SH-SY5Y (cell line): ENCODE results near the gene SPRED2.

Source experiments
- GATA2 ChIP-seq: IDR thresholded peaks from 2 replicates; pipeline ENCODE4 v1.6.1; 2011; ENCODE audit warnings: mild to moderate bottlenecking, low read depth, low read length
- GATA3 ChIP-seq: IDR thresholded peaks from 2 replicates; pipeline ENCODE4 v1.6.1; 2011; ENCODE audit warnings: low read depth, mild to moderate bottlenecking, low read length, moderate library complexity

The SPRED2 gene

DNA sequence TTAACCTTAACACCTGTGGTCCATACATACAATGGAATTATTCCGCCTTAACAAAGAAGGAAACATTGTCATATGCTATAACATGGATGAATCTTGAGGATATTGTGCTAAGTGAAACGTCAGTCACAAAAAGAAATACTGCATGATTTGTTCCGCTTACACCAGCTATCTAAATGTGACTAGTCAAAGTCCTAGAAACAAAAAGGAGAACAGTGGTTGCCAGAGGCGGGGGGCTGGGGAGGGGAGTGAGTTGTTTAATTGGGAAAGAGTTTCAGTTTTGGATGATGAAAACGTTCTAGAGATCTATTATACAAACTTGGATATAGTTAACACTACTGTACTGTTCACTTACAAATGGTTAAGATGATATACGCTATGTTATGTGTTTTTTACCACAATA, 72.0 kb downstream of the SPRED2 start:
- no peak for TF ChIP-seq GATA3
- TF ChIP-seq GATA2: no peak

- no peak for TF ChIP-seq GATA2
- no peak for TF ChIP-seq GATA3
Measured at GRCh38 chr2:65358678-65359400, 73.6 kb downstream of the SPRED2 start.

- TF ChIP-seq GATA3 (no peak), GATA2 (no peak)
Measured at GRCh38 chr2:65357959-65358294, 74.5 kb downstream of the SPRED2 start.

- no peak for TF ChIP-seq GATA3
- TF ChIP-seq GATA2: no peak
Measured at GRCh38 chr2:65357095-65357958, 75.1 kb downstream of the SPRED2 start.

DNA sequence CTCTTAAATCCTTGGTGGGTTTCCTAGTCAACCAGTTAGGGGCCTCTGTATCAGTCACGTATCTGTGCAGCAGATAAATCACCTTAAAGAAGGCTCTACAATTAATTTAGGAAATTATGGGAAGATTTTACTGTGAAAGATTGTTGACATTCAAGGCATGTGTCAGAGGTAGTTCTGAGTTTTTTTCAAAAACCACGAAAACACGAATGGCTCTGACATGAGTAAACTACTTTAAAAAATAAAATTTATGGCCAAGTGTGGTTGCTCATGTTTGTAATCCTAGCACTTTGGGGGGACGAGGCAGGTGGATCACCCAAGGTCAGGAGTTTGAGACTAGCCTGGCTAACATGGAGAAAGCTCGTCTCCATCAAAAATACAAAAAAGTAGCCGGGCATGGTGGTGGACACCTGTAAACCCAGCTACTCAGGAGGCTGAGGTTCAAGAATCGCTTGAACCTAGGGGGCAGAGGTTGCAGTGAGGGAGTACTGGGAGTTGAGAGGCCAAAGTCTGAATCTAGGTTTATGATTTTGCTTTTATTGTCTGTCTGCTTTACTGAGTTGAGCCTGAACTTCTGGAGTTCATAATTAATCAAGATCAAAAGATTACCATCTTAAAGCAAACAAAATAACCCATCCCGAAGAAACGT, 77.1 kb downstream of the SPRED2 start:
- TF ChIP-seq GATA2 (no peak), GATA3 (no peak)

DNA sequence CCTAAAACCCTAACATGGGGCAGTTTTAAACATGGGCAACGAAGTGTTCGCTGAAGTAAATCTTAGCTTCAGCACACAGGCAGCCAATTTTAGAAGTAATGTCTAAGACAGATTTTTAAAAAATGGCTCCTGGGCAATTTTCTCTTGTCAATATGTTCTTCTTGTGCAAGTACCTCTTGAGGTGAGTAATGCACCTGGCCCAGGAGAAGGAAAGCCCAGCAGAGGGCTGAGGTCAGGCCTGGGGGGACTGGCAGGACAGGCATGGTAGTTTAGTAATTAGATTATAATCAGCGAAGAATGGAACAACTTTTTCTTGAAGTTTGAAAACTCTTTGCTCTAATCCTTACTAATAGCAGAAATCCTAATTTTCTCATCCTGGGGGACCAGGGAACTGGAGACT, 77.6 kb downstream of the SPRED2 start:
- TF ChIP-seq GATA3: no peak
- TF ChIP-seq GATA2: no peak

GRCh38 chr2:65353927-65354326, 78.5 kb downstream of the SPRED2 start:
- TF ChIP-seq GATA2 (no peak), GATA3 (no peak)

DNA sequence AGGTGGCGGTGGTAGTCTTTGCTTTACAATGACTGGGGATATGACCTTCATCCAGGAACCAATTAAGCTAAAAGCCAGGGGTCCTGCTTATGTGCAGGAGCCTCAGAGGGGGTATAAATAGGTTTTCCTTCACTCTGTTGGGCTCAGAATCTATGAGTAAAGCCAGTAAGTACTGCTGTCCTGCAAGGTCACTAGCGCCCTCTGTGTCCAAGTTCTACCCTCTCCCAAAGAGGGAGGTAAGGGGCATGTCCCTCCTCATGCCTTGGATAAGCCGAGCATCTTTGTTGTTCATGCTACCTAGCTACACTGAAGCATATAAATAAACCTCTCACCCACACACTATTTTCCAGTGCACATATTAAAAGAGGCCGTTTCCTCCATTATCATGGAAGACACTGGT, 79.4 kb downstream of the SPRED2 start:
- TF ChIP-seq GATA3: no peak
- TF ChIP-seq GATA2: no peak

DNA sequence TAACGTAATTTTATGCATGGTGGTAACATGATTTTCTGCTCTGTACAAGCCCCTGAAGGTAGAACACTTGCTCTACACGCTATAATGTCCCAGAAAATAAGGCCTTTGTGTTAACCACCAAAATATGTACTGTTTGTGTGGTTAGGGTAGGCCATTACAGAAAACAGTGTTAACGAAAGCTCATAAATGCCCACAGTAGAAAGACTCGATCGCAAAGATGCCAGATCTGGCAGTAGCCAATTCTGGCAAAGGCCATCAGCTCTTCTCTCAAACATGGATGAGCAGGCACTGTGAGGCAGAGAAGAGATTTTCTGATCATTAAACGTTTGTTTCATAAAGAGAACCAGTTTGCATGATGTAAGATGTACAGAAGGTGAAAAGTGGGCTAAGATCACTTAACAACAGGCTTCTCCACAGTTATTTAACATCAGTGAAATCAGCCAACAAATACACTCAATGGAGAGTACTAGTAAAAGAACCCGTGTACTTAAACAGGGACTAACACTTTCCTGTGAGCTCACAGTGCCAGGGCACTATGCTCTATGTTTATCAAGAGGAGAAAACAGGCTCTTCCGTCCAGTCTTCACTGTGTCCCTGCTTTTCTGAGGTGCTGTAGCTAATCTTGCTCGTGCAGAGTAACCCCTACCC, 80.3 kb downstream of the SPRED2 start:
- TF ChIP-seq GATA3: no peak
- TF ChIP-seq GATA2: no peak

GRCh38 chr2:65351234-65351947, 81.0 kb downstream of the SPRED2 start:
- TF ChIP-seq GATA3: no peak
- TF ChIP-seq GATA2: peak; percentile 60

DNA sequence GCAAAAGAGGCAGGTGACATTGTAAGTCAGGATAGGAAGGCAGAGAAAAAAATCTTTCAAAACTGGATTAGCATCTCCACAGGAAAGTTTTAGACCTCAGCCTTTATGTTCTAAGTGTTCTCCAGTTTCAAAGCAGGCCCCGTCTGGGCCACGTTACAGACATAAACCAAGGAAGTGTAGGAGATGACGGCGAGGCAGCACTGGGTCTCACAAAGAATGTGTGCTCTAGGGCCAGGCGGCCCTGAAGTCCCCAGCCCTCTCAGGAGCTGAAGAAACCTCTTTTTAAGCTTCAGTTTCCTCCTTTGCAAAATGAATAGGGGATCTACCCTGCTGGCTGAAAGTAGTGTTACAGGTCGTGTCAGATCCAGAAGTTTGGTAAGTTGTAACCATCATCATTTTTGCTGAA, 81.7 kb downstream of the SPRED2 start:
- TF ChIP-seq GATA2 (no peak), GATA3 (no peak)

DNA sequence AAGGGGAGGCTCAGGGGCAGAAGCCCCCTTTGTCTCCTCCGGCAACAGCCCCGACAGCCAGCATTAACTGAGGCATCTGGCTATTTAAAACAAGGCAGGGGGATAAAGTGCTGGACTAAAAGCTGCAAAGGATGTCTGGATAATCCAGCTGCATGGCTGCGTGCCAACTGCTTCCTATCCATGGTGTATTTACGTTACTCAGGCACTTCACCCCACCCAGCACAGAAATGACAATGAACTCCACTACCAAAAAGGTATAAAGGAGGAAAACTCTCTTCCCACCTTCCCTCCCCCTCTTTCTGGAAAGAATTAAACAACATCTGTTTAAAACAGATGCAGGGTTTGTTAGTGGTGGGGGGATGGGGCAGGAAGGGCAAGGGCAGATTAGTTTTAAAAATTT, 82.5 kb downstream of the SPRED2 start:
- TF ChIP-seq GATA2 (no peak; the same call in 1 of the 2 replicates), GATA3 (no peak)

DNA sequence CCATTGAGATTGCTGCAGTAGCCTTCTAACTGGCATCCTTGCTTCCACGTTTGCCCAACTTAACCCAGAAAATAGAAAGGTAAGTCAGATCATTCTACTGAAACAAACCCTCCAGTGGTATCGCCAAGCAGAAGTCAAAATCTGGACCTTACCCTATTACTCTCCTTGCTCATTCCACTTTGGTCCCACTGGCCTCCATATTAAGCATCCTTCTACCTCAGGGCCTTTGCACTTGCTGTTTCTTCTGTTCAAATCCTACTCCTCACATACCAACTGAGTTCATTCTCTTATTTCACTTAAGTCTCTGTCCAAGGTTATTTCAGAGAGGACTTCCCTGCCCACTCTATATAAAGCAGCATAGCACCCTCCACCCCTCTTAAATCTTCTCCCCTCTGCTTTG, 84.5 kb downstream of the SPRED2 start:
- TF ChIP-seq GATA3 (no peak), GATA2 (no peak)
